OCI-LY7 (cell line): Measurements from ENCODE around the gene CELSR3.

Experiments used
- CTCF ChIP-seq: fragments of 200-600 bp; sonication (generic); conservative IDR thresholded peaks from 2 replicates; pipeline ENCODE4 v1.5.1; 2014; ENCODE audit warnings: mild to moderate bottlenecking, antibody characterized with exemption, low read length, moderate library complexity, mixed read lengths
- EZH2phosphoT487 ChIP-seq: fragments of 200-600 bp; sonication (generic); IDR thresholded peaks from 2 replicates; pipeline ENCODE4 v1.6.1; 2018; ENCODE audit warnings: low read depth, borderline replicate concordance, mild to moderate bottlenecking, mixed run types, antibody characterized with exemption, low read length, moderate library complexity, mixed read lengths

- TF ChIP-seq CTCF: no peak
- TF ChIP-seq EZH2phosphoT487: no peak
Observed at GRCh38 chr3:48591436-48591835, 71.2 kb downstream of the CELSR3 start.
